A673 (cell line): ENCODE data around the gene ZC3H7B.

Experiments used
- EZH2 ChIP-seq: fragments of 200-600 bp; sonication (generic); IDR thresholded peaks from 2 replicates; pipeline ENCODE4 v1.6.1; 2017; ENCODE audit warnings: borderline replicate concordance, low read depth, mild to moderate bottlenecking, mixed read lengths, antibody characterized with exemption, low read length; ENCODE audit not compliant: poor library complexity, severe bottlenecking
- TF ChIP-seq, protein P1 (sequence below): fragments of 300-800, 200-600 bp; sonication (generic); conservative IDR thresholded peaks from 2 replicates; pipeline ENCODE4 v1.5.1; 2017; ENCODE audit warnings: low read depth, mild to moderate bottlenecking, antibody characterized with exemption, low read length, moderate library complexity, mixed read lengths

DNA sequence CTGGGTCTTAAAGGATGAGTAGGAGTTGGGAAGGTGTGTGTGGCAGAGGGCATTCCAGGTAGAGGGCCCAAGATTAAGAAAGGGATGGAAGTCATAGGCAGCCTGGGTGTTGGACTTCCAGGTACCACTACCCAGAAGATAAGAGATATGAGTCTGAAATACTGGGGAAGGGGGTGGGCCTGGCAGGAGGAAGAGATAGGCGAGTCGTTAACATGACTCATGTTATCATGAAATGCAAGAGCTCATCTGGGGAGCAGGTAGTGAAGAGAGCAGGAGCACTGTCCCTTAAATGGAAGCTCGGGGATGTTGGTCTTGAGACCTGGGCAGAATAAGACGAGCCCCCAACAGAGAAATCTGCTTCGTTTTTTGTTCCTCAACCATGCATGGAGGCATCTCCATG lies 10.2 kb downstream of the ZC3H7B start:
- TF ChIP-seq, protein P1, sequence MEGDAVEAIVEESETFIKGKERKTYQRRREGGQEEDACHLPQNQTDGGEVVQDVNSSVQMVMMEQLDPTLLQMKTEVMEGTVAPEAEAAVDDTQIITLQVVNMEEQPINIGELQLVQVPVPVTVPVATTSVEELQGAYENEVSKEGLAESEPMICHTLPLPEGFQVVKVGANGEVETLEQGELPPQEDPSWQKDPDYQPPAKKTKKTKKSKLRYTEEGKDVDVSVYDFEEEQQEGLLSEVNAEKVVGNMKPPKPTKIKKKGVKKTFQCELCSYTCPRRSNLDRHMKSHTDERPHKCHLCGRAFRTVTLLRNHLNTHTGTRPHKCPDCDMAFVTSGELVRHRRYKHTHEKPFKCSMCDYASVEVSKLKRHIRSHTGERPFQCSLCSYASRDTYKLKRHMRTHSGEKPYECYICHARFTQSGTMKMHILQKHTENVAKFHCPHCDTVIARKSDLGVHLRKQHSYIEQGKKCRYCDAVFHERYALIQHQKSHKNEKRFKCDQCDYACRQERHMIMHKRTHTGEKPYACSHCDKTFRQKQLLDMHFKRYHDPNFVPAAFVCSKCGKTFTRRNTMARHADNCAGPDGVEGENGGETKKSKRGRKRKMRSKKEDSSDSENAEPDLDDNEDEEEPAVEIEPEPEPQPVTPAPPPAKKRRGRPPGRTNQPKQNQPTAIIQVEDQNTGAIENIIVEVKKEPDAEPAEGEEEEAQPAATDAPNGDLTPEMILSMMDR: no peak
- no peak for TF ChIP-seq EZH2
